Neural cell (in vitro differentiated cells): Measurements from ENCODE around the gene GASK1A.

ENCODE experiments used
- EP300 ChIP-seq: fragments of 450-650 bp; conservative IDR thresholded peaks from 2 replicates; pipeline ENCODE4 v1.6.1; 2014; ENCODE audit warnings: antibody characterized with exemption, mild to moderate bottlenecking, moderate library complexity; ENCODE audit not compliant: poor library complexity, severe bottlenecking
- EZH2 ChIP-seq: fragments of 200-600, 300-800 bp; shearing (Covaris generic), sonication (generic); IDR thresholded peaks from 2 replicates; pipeline ENCODE4 v1.6.1; 2014; ENCODE audit warnings: antibody characterized with exemption, low read length, borderline replicate concordance, mild to moderate bottlenecking; ENCODE audit not compliant: insufficient read depth, poor library complexity, severe bottlenecking
- POLR2AphosphoS5 ChIP-seq: IDR thresholded peaks from 2 replicates; pipeline ENCODE4 v1.6.1; 2012
- TF ChIP-seq, protein P1 (sequence below): fragments of 450-650 bp; IDR thresholded peaks from 2 replicates; pipeline ENCODE4 v1.5.1; 2014; ENCODE audit warnings: antibody characterized with exemption, mild to moderate bottlenecking, moderate library complexity; ENCODE audit not compliant: poor library complexity, severe bottlenecking
- TF ChIP-seq, protein P2 (sequence below): IDR thresholded peaks from 2 replicates; pipeline ENCODE4 v1.6.1; 2012; ENCODE audit warnings: borderline replicate concordance

DNA sequence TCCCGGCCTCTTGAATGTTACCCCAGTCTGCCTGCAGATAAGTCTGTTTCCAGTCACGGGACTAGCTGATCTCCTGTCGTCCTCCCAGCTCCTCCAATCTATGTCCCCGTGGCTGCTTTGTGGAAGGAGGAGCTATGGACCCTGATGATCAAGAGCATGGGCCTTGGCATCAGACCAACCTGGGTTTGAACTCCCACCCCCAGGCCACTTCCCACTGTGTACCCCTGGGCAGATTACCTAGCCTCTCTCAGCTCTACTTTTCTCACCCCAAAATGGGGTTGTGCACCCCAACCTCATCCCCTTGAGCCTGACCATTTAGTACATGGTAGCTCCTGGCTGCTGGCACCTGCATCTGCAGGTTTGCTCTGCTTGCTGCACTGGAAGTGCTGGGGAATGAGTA is 55.8 kb downstream of the GASK1A start:
- TF ChIP-seq, protein P1, sequence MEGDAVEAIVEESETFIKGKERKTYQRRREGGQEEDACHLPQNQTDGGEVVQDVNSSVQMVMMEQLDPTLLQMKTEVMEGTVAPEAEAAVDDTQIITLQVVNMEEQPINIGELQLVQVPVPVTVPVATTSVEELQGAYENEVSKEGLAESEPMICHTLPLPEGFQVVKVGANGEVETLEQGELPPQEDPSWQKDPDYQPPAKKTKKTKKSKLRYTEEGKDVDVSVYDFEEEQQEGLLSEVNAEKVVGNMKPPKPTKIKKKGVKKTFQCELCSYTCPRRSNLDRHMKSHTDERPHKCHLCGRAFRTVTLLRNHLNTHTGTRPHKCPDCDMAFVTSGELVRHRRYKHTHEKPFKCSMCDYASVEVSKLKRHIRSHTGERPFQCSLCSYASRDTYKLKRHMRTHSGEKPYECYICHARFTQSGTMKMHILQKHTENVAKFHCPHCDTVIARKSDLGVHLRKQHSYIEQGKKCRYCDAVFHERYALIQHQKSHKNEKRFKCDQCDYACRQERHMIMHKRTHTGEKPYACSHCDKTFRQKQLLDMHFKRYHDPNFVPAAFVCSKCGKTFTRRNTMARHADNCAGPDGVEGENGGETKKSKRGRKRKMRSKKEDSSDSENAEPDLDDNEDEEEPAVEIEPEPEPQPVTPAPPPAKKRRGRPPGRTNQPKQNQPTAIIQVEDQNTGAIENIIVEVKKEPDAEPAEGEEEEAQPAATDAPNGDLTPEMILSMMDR = no peak
- TF ChIP-seq EZH2 (no peak), POLR2AphosphoS5 (no peak), EP300 (no peak)
- TF ChIP-seq, protein P2, sequence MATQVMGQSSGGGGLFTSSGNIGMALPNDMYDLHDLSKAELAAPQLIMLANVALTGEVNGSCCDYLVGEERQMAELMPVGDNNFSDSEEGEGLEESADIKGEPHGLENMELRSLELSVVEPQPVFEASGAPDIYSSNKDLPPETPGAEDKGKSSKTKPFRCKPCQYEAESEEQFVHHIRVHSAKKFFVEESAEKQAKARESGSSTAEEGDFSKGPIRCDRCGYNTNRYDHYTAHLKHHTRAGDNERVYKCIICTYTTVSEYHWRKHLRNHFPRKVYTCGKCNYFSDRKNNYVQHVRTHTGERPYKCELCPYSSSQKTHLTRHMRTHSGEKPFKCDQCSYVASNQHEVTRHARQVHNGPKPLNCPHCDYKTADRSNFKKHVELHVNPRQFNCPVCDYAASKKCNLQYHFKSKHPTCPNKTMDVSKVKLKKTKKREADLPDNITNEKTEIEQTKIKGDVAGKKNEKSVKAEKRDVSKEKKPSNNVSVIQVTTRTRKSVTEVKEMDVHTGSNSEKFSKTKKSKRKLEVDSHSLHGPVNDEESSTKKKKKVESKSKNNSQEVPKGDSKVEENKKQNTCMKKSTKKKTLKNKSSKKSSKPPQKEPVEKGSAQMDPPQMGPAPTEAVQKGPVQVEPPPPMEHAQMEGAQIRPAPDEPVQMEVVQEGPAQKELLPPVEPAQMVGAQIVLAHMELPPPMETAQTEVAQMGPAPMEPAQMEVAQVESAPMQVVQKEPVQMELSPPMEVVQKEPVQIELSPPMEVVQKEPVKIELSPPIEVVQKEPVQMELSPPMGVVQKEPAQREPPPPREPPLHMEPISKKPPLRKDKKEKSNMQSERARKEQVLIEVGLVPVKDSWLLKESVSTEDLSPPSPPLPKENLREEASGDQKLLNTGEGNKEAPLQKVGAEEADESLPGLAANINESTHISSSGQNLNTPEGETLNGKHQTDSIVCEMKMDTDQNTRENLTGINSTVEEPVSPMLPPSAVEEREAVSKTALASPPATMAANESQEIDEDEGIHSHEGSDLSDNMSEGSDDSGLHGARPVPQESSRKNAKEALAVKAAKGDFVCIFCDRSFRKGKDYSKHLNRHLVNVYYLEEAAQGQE = no peak
